Adipocyte (in vitro differentiated cells): Measurements from ENCODE around the gene DOP1A.

Source experiments
- DNase-seq: peaks from one replicate; pipeline ENCODE4 v3.0.0-alpha.2; 2015; ENCODE audit warnings: low read depth
- H3K27me3 ChIP-seq: replicated peaks from 2 replicates; pipeline ENCODE4 v1.7.0; 2013; ENCODE audit warnings: mild to moderate bottlenecking, low read length, moderate library complexity; ENCODE audit not compliant: control insufficient read depth, insufficient read depth
- H3K36me3 ChIP-seq: 2 replicates; pipeline ENCODE4 v1.7.0; 2013; ENCODE audit warnings: low read length, mild to moderate bottlenecking, moderate library complexity; ENCODE audit not compliant: control insufficient read depth, insufficient read depth, severe bottlenecking
- H3K4me1 ChIP-seq: 2 replicates; pipeline ENCODE4 v1.7.0; 2013; ENCODE audit warnings: mild to moderate bottlenecking, low read length, moderate library complexity; ENCODE audit not compliant: control insufficient read depth, insufficient read depth
- H3K4me3 ChIP-seq: 2 replicates; pipeline ENCODE4 v1.7.0; 2013; ENCODE audit warnings: mild to moderate bottlenecking, low read length, moderate library complexity
- H3K9ac ChIP-seq: 2 replicates; pipeline ENCODE4 v1.7.0; 2013; ENCODE audit warnings: mild to moderate bottlenecking, low read length, moderate library complexity
- H3K9me3 ChIP-seq: 2 replicates; pipeline ENCODE4 v1.7.0; 2013; ENCODE audit warnings: mild to moderate bottlenecking, low read length, moderate library complexity; ENCODE audit not compliant: control insufficient read depth

DOP1A gene

DNA sequence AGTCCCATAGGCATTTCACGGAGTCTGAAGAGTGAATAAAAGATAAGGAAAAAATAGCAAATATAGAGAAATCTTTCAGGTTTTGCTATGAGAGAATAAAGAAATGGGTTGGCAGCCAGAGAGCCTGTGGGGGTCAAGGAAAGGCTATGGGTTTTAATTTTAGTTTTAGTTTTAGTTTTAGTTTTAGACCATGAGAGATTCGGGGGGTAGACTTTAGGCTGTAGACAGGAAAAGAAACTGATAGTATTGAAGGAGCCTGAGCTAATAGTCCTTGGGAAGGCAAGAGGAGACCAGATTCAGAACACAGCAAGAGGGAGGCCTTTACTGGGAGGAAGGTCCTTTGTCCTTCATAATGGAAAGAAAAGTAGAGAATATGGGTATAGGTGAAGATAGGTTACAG is 19.3 kb downstream of the DOP1A start:
- no peaks in the 10 kb centered on the region for H3K36me3 ChIP-seq
- no peak overlapping the region for H3K9ac ChIP-seq
- DNase-seq = no peak
- H3K9me3 ChIP-seq = no peaks in the 10 kb centered on the region
- H3K4me1 ChIP-seq = no peaks in the 10 kb centered on the region
- H3K27me3 ChIP-seq = no peaks in the 10 kb centered on the region
- H3K4me3 ChIP-seq = no peak overlapping the region

DNA sequence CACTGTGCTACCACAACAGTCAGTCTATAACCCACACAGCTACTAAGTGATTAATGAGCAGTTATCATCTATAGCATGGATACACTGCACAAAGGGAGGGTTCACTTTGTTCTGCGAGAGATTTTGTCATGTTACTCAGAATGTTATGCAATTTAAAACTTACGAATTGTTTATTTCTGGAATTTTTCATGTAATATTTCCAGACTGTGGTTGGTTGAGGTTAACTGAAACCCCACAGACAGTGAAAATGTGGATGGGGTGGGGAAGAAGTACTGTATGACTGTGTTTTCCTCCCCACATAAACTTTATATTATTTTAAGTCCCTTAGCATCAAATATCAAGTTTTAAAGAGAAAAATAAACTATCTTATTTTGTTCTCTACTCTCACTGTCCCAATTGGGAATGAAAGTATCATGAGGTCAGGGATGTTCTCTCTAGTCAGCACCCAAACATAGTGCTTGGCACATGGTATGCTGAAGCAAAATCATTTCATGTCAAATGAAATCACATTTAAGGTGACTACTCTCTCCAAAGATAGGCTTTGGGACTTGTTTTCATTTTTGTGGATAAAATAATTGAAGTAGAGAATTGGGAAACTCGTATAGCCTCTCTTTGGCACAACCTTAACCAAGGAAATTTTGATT is 25.4 kb downstream of the DOP1A start:
- Histone ChIP-seq H3K36me3 (no peaks in the 10 kb centered on the region), H3K4me3 (no peak overlapping the region), H3K9me3 (no peaks in the 10 kb centered on the region), H3K9ac (no peak overlapping the region), H3K27me3 (no peaks in the 10 kb centered on the region), H3K4me1 (peaks cover 20% of the 10 kb centered on the region)
- peak; percentile 56 for DNase-seq

DNA sequence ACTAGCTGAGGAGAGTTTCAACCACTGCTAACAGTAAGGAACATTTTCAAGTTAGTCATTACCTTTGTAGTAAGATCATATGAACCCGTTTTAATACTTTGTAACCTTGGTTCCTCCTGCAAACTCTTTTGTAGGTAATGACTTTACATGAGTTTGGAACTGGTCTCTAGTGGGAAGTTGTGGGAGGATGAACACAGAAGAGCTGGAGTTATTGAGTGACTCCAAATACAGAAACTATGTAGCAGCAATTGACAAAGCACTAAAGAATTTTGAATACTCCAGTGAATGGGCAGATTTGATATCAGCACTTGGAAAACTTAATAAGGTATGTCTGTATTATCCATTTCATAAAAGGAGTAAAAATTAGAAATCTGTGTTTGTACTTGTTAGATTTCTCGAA is 29.3 kb downstream of the DOP1A start:
- Histone ChIP-seq H3K36me3 (peaks cover 7% of the 10 kb centered on the region), H3K4me3 (no peak overlapping the region), H3K9me3 (no peaks in the 10 kb centered on the region), H3K27me3 (no peaks in the 10 kb centered on the region), H3K4me1 (peaks cover 20% of the 10 kb centered on the region), H3K9ac (no peak overlapping the region)
- peak; percentile 29 for DNase-seq

DNA sequence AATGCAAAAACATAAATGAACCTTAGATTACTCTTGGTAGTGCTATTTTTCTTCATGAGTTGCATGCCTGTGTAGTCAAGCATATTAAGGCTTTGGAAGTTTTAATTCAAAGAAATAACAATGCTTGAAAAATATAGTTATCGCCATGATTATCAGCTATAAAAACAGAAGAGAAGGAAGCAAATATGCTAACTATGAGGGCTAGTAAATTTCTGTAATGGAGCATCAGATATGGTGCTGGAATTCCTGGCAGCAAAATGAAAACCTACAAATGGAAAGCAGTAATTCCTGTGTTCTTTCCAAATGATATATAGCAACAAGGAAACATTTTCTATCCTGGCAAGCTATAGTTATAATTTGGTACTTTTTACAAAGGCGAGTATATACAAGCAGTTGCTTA is 29.7 kb downstream of the DOP1A start:
- peaks cover 20% of the 10 kb centered on the region for H3K4me1 ChIP-seq
- peaks cover 11% of the 10 kb centered on the region for H3K36me3 ChIP-seq
- no peaks in the 10 kb centered on the region for H3K9me3 ChIP-seq
- H3K4me3 ChIP-seq = no peak overlapping the region
- peak; percentile 46 for DNase-seq
- H3K9ac ChIP-seq = no peak overlapping the region
- H3K27me3 ChIP-seq = no peaks in the 10 kb centered on the region

DNA sequence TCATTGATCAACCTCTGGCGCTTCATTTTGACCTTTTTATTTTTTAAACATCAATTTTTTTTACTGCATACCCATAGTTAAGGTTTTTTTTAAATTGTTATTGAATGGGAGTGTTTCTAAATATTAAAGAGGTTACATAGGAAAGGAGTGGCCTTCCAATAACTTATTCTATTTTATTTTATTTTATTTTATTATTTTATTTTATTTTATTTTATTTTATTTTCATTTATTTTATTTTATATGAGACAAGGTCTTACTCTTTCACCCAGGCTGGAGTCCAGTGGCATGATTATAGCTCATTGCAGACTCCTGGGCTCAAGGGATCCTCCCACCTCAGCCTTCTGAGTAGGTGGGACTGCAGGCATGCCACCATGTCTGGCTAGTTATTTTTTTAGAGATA is 30.2 kb downstream of the DOP1A start:
- no peak overlapping the region for H3K4me3 ChIP-seq
- H3K9me3 ChIP-seq = no peaks in the 10 kb centered on the region
- H3K9ac ChIP-seq = no peak overlapping the region
- no peak for DNase-seq
- no peaks in the 10 kb centered on the region for H3K27me3 ChIP-seq
- peaks cover 16% of the 10 kb centered on the region for H3K36me3 ChIP-seq
- H3K4me1 ChIP-seq = peaks cover 18% of the 10 kb centered on the region

DNA sequence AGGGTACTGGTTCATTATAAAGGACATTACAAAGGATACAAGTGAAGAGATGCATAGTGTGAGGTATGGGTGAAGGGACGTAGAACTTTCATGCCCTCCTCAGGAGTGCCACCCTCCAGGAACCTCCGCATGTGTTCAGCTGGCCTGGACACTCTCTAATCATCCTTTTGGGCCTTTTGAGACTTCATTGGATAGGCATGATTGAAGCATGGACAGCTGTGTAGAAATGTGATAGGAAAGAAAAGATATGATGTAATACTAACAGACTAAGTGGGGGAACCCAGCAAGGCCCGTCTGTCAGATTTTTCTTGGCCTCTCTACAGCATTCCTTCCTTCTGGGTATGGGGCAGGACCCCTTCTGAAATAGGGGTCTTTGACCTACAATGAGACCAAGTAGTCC is 31.1 kb downstream of the DOP1A start:
- Histone ChIP-seq H3K27me3 (no peaks in the 10 kb centered on the region), H3K9me3 (no peaks in the 10 kb centered on the region), H3K9ac (no peak overlapping the region), H3K4me1 (peaks cover 10% of the 10 kb centered on the region), H3K36me3 (peaks cover 22% of the 10 kb centered on the region), H3K4me3 (no peak overlapping the region)
- no peak for DNase-seq

DNA sequence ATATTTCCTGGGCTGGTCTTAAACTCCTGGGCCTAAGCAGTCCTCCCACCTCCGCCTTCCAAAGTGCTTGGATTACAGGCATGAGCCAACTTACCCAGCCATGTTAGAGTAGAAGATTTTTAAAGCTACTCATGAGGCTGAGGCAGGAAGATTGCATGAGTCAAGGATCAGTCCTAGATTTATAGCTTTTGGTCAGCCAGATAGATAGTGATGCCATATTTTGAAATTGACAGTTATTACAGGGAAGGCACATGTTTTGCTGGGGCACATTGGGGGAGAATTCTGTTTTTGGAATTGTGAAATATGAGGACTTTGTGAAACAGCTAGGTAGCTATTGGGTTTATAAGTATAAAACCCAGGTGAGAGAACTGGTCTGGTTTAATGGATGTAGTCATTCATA is 40.9 kb downstream of the DOP1A start:
- H3K9ac ChIP-seq = no peak overlapping the region
- H3K9me3 ChIP-seq = no peaks in the 10 kb centered on the region
- DNase-seq = no peak
- H3K36me3 ChIP-seq = peaks cover 38% of the 10 kb centered on the region
- no peaks in the 10 kb centered on the region for H3K27me3 ChIP-seq
- H3K4me1 ChIP-seq = no peaks in the 10 kb centered on the region
- H3K4me3 ChIP-seq = no peak overlapping the region

DNA sequence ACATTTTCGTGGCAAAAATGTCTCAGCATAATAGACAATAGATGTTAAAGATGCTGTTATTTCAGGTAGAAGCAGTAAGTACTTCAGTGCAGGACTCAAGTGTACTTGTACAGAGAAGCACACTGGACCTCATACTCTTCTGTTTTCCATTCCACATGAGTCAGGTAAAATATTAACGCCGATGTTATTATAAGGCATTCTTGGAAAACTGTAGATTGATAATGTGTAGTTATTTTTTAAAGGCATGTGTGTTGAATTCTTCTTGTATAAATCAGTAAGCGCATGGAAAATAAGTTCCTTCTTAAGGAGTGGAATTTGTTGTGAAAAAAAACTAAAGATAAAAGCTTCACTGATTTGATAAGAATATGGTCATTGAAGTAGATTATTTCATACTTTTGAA is 45.8 kb downstream of the DOP1A start:
- Histone ChIP-seq H3K36me3 (peaks cover 34% of the 10 kb centered on the region), H3K4me1 (peaks cover 14% of the 10 kb centered on the region), H3K9me3 (no peaks in the 10 kb centered on the region), H3K27me3 (no peaks in the 10 kb centered on the region), H3K9ac (no peak overlapping the region), H3K4me3 (no peak overlapping the region)
- no peak for DNase-seq

DNA sequence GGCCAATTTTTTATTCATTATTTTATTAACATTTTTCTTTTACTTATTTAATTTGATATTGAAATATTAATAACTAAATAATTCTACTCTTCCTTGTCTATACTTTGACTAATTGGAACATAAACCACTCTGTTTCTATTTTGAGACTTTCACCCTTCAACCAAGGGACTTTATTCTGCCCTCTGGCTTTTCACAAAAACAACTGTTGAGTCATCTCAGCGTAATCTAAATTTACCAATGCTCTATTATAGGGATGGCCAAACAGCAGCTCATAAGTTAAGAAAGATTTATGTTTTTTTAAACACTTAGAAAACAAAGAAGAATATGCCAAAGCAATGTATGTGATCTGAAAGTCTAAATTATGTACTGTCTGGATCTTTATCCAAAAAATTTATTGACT is 46.7 kb downstream of the DOP1A start:
- H3K4me1 ChIP-seq = peaks cover 14% of the 10 kb centered on the region
- H3K9me3 ChIP-seq = no peaks in the 10 kb centered on the region
- H3K27me3 ChIP-seq = no peaks in the 10 kb centered on the region
- peak; percentile 41 for DNase-seq
- peaks cover 33% of the 10 kb centered on the region for H3K36me3 ChIP-seq
- H3K9ac ChIP-seq = no peak overlapping the region
- no peak overlapping the region for H3K4me3 ChIP-seq

DNA sequence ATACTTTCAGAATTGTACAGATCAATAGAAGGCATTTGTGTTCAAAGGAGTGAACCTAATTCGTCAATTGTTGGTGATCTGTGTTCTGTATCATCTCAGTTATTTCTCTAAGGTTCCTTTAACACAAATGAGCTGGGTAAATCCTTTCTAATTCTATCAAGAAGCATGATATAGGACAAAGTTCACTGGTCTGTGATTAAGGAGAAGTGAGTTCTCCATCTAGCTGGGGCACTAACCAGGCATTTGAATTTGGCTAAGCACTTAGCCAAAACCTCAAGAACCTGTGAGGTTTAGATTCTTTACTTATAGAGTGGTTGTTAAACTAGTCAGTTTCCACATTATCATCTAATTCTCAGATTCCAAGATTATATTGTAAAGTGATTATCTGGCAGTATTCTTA is 50.3 kb downstream of the DOP1A start:
- H3K36me3 ChIP-seq = peaks cover 33% of the 10 kb centered on the region
- peaks cover 23% of the 10 kb centered on the region for H3K4me1 ChIP-seq
- no peaks in the 10 kb centered on the region for H3K27me3 ChIP-seq
- H3K9ac ChIP-seq = no peak overlapping the region
- DNase-seq = no peak
- H3K9me3 ChIP-seq = no peaks in the 10 kb centered on the region
- no peak overlapping the region for H3K4me3 ChIP-seq

DNA sequence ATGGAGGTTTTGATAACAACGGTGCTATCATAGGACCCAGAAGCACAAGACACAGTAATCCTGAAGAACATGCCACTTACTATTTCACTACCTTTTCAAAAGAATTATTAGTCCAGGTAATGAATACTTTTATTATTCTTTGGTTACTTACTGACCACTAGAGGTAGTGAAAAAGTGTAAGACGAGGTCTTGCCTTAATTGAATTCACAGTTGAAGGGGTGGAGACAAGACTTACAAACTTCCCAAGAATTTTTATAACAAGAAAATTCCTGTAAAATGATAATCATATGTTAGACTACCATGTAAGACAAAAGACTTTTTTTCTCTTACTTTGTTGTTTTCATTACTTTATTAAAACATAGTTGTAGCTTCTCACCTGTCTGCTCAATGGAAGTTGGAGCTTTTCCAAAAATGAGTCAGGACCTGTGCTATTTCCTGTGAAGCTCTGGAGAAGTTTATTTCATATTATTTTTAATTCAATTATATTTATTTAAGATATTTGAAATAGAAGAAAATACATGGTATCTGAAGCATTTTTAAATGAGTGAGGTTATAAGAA is 52.4 kb downstream of the DOP1A start:
- Histone ChIP-seq H3K9ac (no peak overlapping the region), H3K27me3 (no peaks in the 10 kb centered on the region), H3K4me1 (peaks cover 18% of the 10 kb centered on the region), H3K9me3 (no peaks in the 10 kb centered on the region), H3K4me3 (no peak overlapping the region), H3K36me3 (peaks cover 49% of the 10 kb centered on the region)
- DNase-seq = no peak

DNA sequence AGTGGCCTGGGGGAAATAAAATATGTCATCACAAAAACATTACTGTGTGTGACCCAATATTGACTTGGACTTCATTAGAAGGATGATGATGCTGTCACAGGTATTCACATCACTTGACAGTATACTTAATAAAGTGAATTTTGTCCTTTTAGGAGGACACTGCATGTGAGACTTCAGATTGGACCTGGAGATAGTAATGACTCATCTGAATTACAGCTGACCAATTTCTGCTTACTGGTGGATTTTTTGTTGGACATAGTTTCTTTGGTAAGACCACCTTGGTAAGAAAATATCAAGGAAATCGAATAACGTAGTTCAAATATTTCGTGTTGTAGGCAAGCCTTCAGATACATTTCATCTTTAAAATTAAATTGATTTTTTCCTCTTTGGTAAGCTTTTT is 57.1 kb downstream of the DOP1A start:
- Histone ChIP-seq H3K27me3 (no peaks in the 10 kb centered on the region), H3K9ac (no peak overlapping the region), H3K4me1 (peaks cover 10% of the 10 kb centered on the region), H3K4me3 (no peak overlapping the region), H3K9me3 (no peaks in the 10 kb centered on the region), H3K36me3 (peaks cover 89% of the 10 kb centered on the region)
- no peak for DNase-seq
